Measurements from ENCODE around the gene SLC23A2.

The SLC23A2 gene

GRCh38 chr20:4916971-4917881 lies 84.1 kb downstream of the SLC23A2 start:
- TF ChIP-seq CTCF (IDR thresholded peaks at IDR 0.05; ENCODE audit: low read depth, low read length), result no peak
- no peak for TF ChIP-seq MYC (IDR thresholded peaks at IDR 0.05; ENCODE audit: low read depth, low read length)
- TF ChIP-seq POLR2A (IDR thresholded peaks at IDR 0.05; ENCODE audit: extremely low read depth, insufficient read length), result no peak
- TF ChIP-seq MAX (IDR thresholded peaks at IDR 0.05; ENCODE audit: low read depth, low read length), result no peak
- DNase-seq (ENCODE audit: low read depth), result peak; percentile 18
- no peak overlapping the region for H3K4me3 ChIP-seq (ENCODE audit: low read depth, low read length)

- no peak for TF ChIP-seq MAX (IDR thresholded peaks at IDR 0.05; ENCODE audit: low read depth, low read length)
- no peak for TF ChIP-seq CTCF (IDR thresholded peaks at IDR 0.05; ENCODE audit: low read depth, low read length)
- no peak for TF ChIP-seq POLR2A (IDR thresholded peaks at IDR 0.05; ENCODE audit: extremely low read depth, insufficient read length)
- TF ChIP-seq MYC (IDR thresholded peaks at IDR 0.05; ENCODE audit: low read depth, low read length), result no peak
- no peak for DNase-seq (ENCODE audit: low read depth)
Observed at GRCh38 chr20:4913147-4913546, 88.2 kb downstream of the SLC23A2 start.

GRCh38 chr20:4912380-4913142 lies 88.7 kb downstream of the SLC23A2 start:
- peak; percentile 26 for DNase-seq (ENCODE audit: low read depth)
- no peak for TF ChIP-seq CTCF (IDR thresholded peaks at IDR 0.05; ENCODE audit: low read depth, low read length)
- TF ChIP-seq POLR2A (IDR thresholded peaks at IDR 0.05; ENCODE audit: extremely low read depth, insufficient read length), result no peak
- TF ChIP-seq MAX (IDR thresholded peaks at IDR 0.05; ENCODE audit: low read depth, low read length), result no peak
- no peak for TF ChIP-seq MYC (IDR thresholded peaks at IDR 0.05; ENCODE audit: low read depth, low read length)
- H3K4me3 ChIP-seq (ENCODE audit: low read depth, low read length), result no peak overlapping the region

More at GRCh38 chr20:4913147-4913546, 88.2 kb downstream of the SLC23A2 start:
- no peak overlapping the region for H3K4me3 ChIP-seq (ENCODE audit: low read depth, low read length)

- TF ChIP-seq MYC (IDR thresholded peaks at IDR 0.05; ENCODE audit: low read depth, low read length) (no peak), POLR2A (IDR thresholded peaks at IDR 0.05; ENCODE audit: extremely low read depth, insufficient read length) (no peak), CTCF (IDR thresholded peaks at IDR 0.05; ENCODE audit: low read depth, low read length) (no peak), MAX (IDR thresholded peaks at IDR 0.05; ENCODE audit: low read depth, low read length) (no peak)
- no peak overlapping the region for H3K4me3 ChIP-seq (ENCODE audit: low read depth, low read length)
- DNase-seq (ENCODE audit: low read depth), result no peak
Observed at GRCh38 chr20:4910951-4911350, 90.4 kb downstream of the SLC23A2 start.

GRCh38 chr20:4905613-4906012 lies 95.7 kb downstream of the SLC23A2 start:
- no peak for DNase-seq (ENCODE audit: low read depth)
- H3K4me3 ChIP-seq (ENCODE audit: low read depth, low read length), result no peak overlapping the region
- TF ChIP-seq POLR2A (IDR thresholded peaks at IDR 0.05; ENCODE audit: extremely low read depth, insufficient read length), result no peak
- TF ChIP-seq MAX (IDR thresholded peaks at IDR 0.05; ENCODE audit: low read depth, low read length), result no peak
- TF ChIP-seq MYC (IDR thresholded peaks at IDR 0.05; ENCODE audit: low read depth, low read length), result no peak
- no peak for TF ChIP-seq CTCF (IDR thresholded peaks at IDR 0.05; ENCODE audit: low read depth, low read length)

Measured in NB4 (cell line).